GM12891 (cell line): Measurements from ENCODE around the gene KRT24.

Experiments
- PAX5 ChIP-seq: IDR thresholded peaks from 2 replicates; pipeline ENCODE4 v1.6.1; 2011; ENCODE audit warnings: low read length, moderate library complexity, mild to moderate bottlenecking; ENCODE audit not compliant: insufficient read depth, severe bottlenecking
- POLR2A ChIP-seq: IDR thresholded peaks from 2 replicates; pipeline ENCODE4 v1.6.1; 2011; ENCODE audit warnings: low read depth, low read length, control low read depth
- POLR2AphosphoS5 ChIP-seq: IDR thresholded peaks from 2 replicates; pipeline ENCODE4 v1.6.1; 2011; ENCODE audit warnings: low read depth, low read length, control low read depth
- POU2F2 ChIP-seq: IDR thresholded peaks from 2 replicates; pipeline ENCODE4 v1.6.1; 2011; ENCODE audit warnings: low read depth, mild to moderate bottlenecking, control low read depth, low read length, moderate library complexity
- SPI1 ChIP-seq: IDR thresholded peaks from 2 replicates; pipeline ENCODE4 v1.6.1; 2011; ENCODE audit warnings: low read depth, low read length, control low read depth
- TAF1 ChIP-seq: IDR thresholded peaks from 2 replicates; pipeline ENCODE4 v1.6.1; 2011; ENCODE audit warnings: low read depth, low read length, control low read depth

DNA sequence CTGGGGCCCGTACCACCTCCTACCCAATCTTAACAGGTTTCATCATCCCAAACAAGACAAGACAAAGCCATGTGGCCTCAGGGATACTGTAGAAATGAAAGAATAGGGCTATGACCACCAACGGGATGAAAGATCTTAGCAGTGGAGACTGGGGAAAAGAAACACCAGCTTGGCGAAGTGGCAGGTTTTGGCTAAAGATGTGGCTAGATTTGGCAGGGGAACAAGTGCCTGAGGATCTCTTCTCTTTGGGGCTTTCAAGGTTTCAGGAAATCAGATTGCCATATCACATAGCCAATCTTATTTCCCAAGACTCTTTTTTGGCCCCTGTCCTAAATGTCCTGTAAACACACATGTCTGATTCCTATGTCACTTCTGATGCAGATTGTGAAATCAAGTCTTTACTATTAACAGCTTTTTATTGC is 6.9 kb downstream of the KRT24 start:
- TF ChIP-seq PAX5 (no peak), POLR2AphosphoS5 (no peak), POLR2A (no peak), TAF1 (no peak), SPI1 (no peak), POU2F2 (no peak)
